Small intestine (tissue), 7 donors: ENCODE results near the gene FGD4. TPM values are rescaled to one million over a fixed set of nuclear protein-coding genes. Genes with fewer than 3 reads are reported as not detected.

Experiments used
- DNase-seq, 2 donors: peaks; one replicate each; pipeline versions ENCODE4 v3.0.0 to v3.0.0-alpha.2; 2013
- FAIRE-seq: peaks from 2 replicates; lab custom pipeline; 2012; peaks lifted over from hg19 to GRCh38; lab: Jason Lieb, UNC
- H3K27ac ChIP-seq, 3 donors: one replicate each; pipeline ENCODE4 v1.5.1; 2013; ENCODE audit warnings: low read length in 2 of 3, mild to moderate bottlenecking in 2 of 3, control low read depth in 1 of 3, inconsistent platforms in 1 of 3, low read depth in 1 of 3, moderate library complexity in 1 of 3
- H3K27me3 ChIP-seq, 3 donors: one replicate each; pipeline ENCODE4 v1.6.1; 2013; ENCODE audit warnings: low read length in 3 of 3, inconsistent platforms in 1 of 3; ENCODE audit not compliant: control insufficient read depth in 3 of 3, insufficient read depth in 3 of 3
- H3K36me3 ChIP-seq, 3 donors: one replicate each; pipeline ENCODE4 v1.6.1; 2013; ENCODE audit warnings: low read length in 3 of 3, inconsistent platforms in 1 of 3, low read depth in 1 of 3, mild to moderate bottlenecking in 1 of 3, moderate library complexity in 1 of 3; ENCODE audit not compliant: control insufficient read depth in 3 of 3, insufficient read depth in 2 of 3
- H3K4me1 ChIP-seq, 3 donors: one replicate each; pipeline ENCODE4 v1.6.1; 2013; ENCODE audit warnings: low read length in 2 of 3, inconsistent platforms in 1 of 3, low read depth in 1 of 3, mild to moderate bottlenecking in 1 of 3, moderate library complexity in 1 of 3; ENCODE audit not compliant: control insufficient read depth in 3 of 3, insufficient read depth in 2 of 3
- H3K4me3 ChIP-seq, 3 donors: one replicate each; pipeline ENCODE4 v1.5.1; 2013; ENCODE audit warnings: low read length in 3 of 3, control low read depth in 1 of 3, inconsistent platforms in 1 of 3, low read depth in 1 of 3, mild to moderate bottlenecking in 1 of 3, moderate library complexity in 1 of 3
- H3K9me3 ChIP-seq, 2 donors: one replicate each; pipeline ENCODE4 v1.6.1; 2013; ENCODE audit warnings: low read depth in 1 of 2, low read length in 1 of 2; ENCODE audit not compliant: control insufficient read depth in 2 of 2, insufficient read depth in 1 of 2
- WGBS, 3 donors: extraction: QIAGEN DNeasy Blood & Tissue Kit; methylation state at CpG; one replicate each; pipeline ENCODE4 v1.1.7; 2013; 5-methylcytosine and 5-hydroxymethylcytosine counted together
- polyA plus RNA-seq, 4 donors: library from polyadenylated mRNA; stranded (reverse) in 3 of 4; unstranded in 1 of 4; fragments of 200-250 nt in 3 of 4; fragments of 120-200 nt in 1 of 4; gene quantifications; one replicate each; pipeline versions ENCODE4 v1.2.1 to v1.2.3, GENCODE V29; 2013
- donor health status: healthy with polysubstance abuse.
- donor health status: control.
- donor health status: control.
- donor health status: Bipolar disorder and iron deficiency.
- donor health status: healthy.

Gene FGD4
- polyA plus RNA-seq, 4 donors: 8.2 to 21.4 (median 14.2) TPM

DNA sequence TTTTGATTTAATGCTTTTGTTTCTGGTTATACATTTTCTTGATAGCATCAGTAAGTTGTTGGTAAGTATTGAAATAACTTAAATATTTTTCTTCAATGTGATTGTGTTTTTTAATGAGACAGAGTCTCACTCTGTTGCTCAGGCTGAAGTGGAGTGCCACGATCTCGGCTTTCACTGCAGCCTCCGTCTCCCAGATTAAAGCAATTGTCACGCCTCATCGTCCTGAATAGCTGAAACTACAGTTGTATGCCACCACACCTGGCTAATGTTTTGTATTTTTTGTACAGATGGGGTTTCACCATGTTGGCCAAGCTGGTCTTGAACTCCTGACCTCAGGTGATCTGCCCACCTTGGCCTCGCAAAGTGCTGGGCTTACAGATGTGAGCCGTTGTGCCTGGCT is 78.8 kb downstream of the FGD4 start:
- no peak overlapping the region for H3K4me3 ChIP-seq
- H3K4me1 ChIP-seq: peaks cover 0 to 14% (median 0%) of the 10 kb centered on the region in 3 donors
- H3K9me3 ChIP-seq: peaks cover 0 to 3% of the 10 kb centered on the region in 2 donors
- peak overlapping the region in 1 of 3 donors; percentile 65 for H3K27ac ChIP-seq
- DNase-seq (no peak), FAIRE-seq (no peak)
- 85 to 90% (median 86%) methylated on average over 7 of the region's 7 CpGs for WGBS, 3 donors
- H3K36me3 ChIP-seq: peaks cover 0 to 27% (median 3%) of the 10 kb centered on the region in 3 donors
- no peaks in the 10 kb centered on the region for H3K27me3 ChIP-seq

DNA sequence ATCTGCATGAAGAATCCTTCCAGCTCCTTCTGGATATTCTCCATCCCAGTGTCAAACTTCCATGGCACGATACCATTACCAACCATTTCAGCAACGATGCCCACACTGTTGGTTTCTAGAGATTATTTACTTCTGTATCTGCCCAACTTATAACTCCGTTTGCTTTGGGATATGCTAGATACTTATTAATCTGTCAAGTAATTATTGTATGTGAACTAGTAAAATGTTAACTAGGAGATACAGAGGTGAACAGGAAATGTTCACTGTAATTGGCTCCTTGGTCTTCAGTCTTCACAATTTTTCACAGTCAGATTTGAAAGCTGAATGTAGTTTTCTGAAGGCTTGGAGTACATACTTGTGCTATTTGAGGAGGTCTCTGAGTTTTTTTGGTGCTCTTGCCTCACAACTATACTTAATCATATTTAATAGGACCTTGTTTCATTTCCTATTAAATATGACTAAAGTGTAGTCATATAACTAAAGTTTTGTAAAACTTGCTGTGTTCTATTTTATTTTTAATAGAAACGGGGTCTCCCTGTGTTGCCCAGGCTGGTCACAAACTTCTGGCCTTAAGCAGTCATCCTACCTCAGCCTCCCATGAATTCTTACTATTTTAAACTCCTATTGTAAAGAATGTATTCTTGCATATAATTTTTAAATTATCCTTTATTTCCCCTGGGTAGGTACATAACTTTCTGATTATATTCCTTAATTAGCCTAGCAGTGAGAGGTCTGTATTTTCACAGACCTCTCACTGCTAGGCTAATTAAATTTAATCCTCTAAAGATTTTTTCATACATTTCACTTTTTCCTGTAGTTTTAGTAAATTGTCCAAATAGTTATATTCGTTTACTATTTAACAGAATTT is 79.7 kb downstream of the FGD4 start:
- H3K9me3 ChIP-seq: peaks cover 0 to 3% of the 10 kb centered on the region in 2 donors
- WGBS, 3 donors: 29 to 65% (median 40%) methylated on average over 5 of the region's 5 CpGs
- peak; percentile 60 to 74 for DNase-seq
- H3K27me3 ChIP-seq: no peaks in the 10 kb centered on the region
- H3K4me3 ChIP-seq: no peak overlapping the region
- H3K27ac ChIP-seq: peak overlapping the region; percentile 28 to 65 (median 44)
- FAIRE-seq: peak; percentile 90
- H3K36me3 ChIP-seq: peaks cover 0 to 20% (median 3%) of the 10 kb centered on the region in 3 donors
- peaks cover 0 to 14% (median 0%) of the 10 kb centered on the region in 3 donors for H3K4me1 ChIP-seq

DNA sequence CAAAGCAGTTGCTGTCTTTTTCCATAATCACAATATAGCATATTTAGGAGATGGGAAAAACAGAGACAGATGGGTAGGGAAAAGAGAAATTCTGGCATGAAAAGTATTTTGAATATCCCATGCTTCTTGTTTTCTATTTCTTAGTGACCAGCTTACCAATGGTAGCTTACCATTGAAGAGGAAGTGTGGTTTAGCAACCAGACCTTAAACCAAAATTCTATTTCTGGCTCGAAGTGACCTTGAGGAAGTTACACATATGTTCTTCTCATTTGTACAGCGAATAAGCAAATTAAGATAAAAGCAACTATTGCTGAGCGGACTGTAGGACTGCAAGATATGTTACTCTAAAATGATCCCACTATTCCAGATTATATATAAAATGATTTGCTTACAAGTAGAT is 82.9 kb downstream of the FGD4 start:
- WGBS, 3 donors: 57 to 89% (median 64%) methylated on average over 3 of the region's 3 CpGs
- FAIRE-seq: no peak
- peaks cover 0 to 10% (median 0%) of the 10 kb centered on the region in 3 donors for H3K36me3 ChIP-seq
- no peak overlapping the region for H3K27ac ChIP-seq
- no peaks in the 10 kb centered on the region for H3K27me3 ChIP-seq
- no peak for DNase-seq
- H3K4me3 ChIP-seq: no peak overlapping the region
- peaks cover 0 to 24% (median 0%) of the 10 kb centered on the region in 3 donors for H3K4me1 ChIP-seq
- no peaks in the 10 kb centered on the region for H3K9me3 ChIP-seq

DNA sequence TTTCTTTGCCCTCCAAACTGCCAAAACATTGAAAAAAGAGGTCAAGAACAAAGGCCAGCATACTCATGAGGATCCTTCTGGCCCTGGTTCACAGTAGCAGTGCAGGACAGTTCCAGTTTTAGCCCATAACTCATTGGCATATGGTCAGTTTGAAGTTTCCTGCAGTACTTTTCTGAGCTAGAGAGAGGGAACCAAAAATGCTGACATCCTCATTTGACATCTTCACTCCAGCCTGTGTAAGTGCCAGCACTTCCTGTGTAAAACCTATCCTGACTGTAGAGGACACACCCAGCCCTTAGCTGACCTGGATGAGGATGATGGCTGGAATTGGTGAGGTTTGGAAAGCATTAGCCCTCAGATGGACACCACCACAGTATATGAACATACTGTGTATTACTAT is 84.1 kb downstream of the FGD4 start:
- Histone ChIP-seq H3K4me1 (peaks cover 0 to 28% (median 0%) of the 10 kb centered on the region in 3 donors), H3K4me3 (no peak overlapping the region), H3K27ac (no peak overlapping the region), H3K27me3 (no peaks in the 10 kb centered on the region), H3K36me3 (peaks cover 0 to 6% (median 0%) of the 10 kb centered on the region in 3 donors), H3K9me3 (no peaks in the 10 kb centered on the region)
- DNase-seq: no peak
- FAIRE-seq: no peak

DNA sequence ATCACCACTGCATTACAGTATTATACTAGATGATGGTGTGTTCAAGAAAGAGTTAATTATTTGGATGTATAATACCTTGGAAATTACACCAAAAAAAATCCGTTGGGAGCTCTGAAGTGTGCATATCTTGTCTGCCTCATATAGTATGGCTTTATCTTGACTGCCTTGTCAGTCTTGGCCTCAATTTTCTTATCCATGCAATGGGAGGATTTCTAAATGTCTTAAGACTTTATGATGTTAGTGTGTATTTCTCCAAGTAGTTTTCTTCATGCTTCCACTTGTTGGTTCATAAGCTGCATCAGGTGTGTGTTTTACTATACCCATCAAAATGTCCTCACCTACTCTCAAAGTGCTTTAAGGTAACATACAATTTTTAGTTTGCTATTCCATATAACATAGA is 84.6 kb downstream of the FGD4 start:
- Histone ChIP-seq H3K4me1 (peaks cover 0 to 23% (median 0%) of the 10 kb centered on the region in 3 donors), H3K27ac (no peak overlapping the region), H3K36me3 (peaks cover 0 to 6% (median 0%) of the 10 kb centered on the region in 3 donors), H3K27me3 (no peaks in the 10 kb centered on the region), H3K4me3 (no peak overlapping the region), H3K9me3 (no peaks in the 10 kb centered on the region)
- 50 to 58% (median 52%) methylated on average over 1 of the region's 1 CpG for WGBS, 3 donors
- no peak for FAIRE-seq
- no peak for DNase-seq

DNA sequence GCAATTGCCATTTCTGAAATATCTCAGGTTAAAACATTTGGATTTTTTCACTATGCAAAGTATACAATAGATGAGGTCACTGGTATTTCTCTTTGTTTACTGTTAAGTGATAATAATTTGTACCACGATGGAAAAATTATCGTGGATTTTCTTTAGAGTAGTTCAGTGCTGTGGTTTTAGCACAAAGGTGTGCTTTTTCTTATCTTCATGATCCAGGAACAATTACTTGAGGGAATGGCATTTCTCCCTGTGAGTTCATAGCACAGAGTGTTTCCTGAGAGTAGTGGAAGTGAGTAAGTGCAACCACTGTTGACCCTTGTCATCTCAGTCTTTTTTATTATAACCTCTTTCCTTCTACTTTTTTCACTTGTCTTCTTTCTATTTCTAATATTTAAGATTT is 86.8 kb downstream of the FGD4 start:
- DNase-seq: peak; percentile 42 to 54
- H3K4me3 ChIP-seq: no peak overlapping the region
- peak overlapping the region in 2 of 3 donors; percentile 20 to 48 for H3K27ac ChIP-seq
- peaks cover 0 to 14% (median 0%) of the 10 kb centered on the region in 3 donors for H3K4me1 ChIP-seq
- H3K9me3 ChIP-seq: no peaks in the 10 kb centered on the region
- H3K36me3 ChIP-seq: peaks cover 0 to 3% (median 0%) of the 10 kb centered on the region in 3 donors
- WGBS, 3 donors: 1 to 9% (median 2%) methylated on average over 2 of the region's 2 CpGs
- FAIRE-seq: no peak
- no peaks in the 10 kb centered on the region for H3K27me3 ChIP-seq

DNA sequence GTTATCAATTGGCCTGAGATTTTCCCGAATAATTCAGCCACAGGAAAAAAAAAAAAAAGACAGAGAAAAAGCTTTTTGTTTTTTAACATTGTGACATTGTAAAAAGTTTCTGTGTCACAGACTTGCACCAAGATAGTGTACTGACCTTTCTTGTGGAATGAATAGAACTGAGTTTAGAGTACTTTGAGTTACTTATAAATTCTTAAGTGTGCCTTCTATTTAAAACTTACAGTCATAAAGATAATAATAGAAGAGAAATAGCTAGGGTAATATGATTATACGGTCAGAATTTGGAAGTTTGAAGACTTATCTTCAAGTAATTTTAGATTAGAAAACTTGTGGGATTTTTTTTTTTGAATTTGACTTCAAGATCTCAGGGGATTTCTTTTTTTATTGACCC is 88.8 kb downstream of the FGD4 start:
- Histone ChIP-seq H3K36me3 (no peaks in the 10 kb centered on the region), H3K4me3 (no peak overlapping the region), H3K27ac (no peak overlapping the region), H3K27me3 (no peaks in the 10 kb centered on the region), H3K4me1 (peaks cover 0 to 14% (median 0%) of the 10 kb centered on the region in 3 donors), H3K9me3 (no peaks in the 10 kb centered on the region)
- no peak for FAIRE-seq
- WGBS, 3 donors: 59 to 69% (median 64%) methylated on average over 2 of the region's 2 CpGs
- DNase-seq: no peak

DNA sequence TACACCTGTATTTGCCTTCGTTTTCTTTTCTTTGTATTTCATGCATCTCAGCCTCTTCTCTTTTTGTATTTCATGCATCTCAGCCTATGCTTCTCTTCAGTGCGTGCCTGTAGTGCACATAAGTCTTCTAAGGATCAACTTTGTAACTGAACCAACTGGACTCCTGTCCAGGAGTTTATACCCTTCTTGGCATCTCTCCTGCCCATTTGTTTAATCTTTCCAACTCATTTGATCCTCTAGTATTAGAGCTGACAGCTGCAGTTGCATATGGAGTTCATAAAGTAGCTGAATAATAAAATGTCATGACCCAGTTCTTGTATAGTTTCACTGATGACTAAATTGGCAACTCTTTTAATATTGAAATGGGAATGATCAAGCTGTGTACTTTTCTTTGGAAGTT is 89.7 kb downstream of the FGD4 start:
- Histone ChIP-seq H3K9me3 (no peaks in the 10 kb centered on the region), H3K27me3 (no peaks in the 10 kb centered on the region), H3K4me1 (peaks cover 0 to 14% (median 0%) of the 10 kb centered on the region in 3 donors), H3K27ac (no peak overlapping the region), H3K36me3 (no peaks in the 10 kb centered on the region), H3K4me3 (no peak overlapping the region)
- DNase-seq: no peak
- WGBS, 3 donors: 65 to 82% (median 74%) methylated on average over 2 of the region's 2 CpGs
- FAIRE-seq: no peak
